Measurements from ENCODE around the gene C5orf22. TPM values are rescaled to one million over a fixed set of nuclear protein-coding genes. Genes with fewer than 3 reads are reported as not detected.

Gene C5orf22
- total and polyA plus RNA-seq, 3 donors from 2014 or later = 11.0 to 15.0 (median 14.4) TPM

DNA sequence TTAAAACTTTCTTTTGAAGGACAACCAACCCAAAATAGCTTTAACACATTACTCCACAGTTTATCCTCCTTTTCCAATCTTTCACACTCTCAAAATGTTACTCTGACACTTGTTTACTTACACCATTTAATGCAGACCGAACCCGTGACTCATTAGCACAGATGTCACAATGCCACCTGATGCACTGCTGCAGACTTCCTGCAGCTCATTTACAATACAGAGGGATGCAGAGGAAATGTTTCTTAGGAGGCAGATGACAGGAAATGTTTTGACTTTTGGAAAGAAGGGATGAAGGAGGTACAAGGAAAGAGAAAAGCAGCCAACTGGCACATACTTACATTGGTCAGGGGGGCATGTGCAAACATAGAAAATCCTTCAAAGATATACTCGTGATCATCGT lies 39.2 kb upstream of the C5orf22 start:
- 76 to 80% methylated on average over 4 of the region's 4 CpGs for WGBS, 2 donors
- no peak for TF ChIP-seq POLR2A (IDR thresholded peaks at IDR 0.05)
- TF ChIP-seq, protein P1, sequence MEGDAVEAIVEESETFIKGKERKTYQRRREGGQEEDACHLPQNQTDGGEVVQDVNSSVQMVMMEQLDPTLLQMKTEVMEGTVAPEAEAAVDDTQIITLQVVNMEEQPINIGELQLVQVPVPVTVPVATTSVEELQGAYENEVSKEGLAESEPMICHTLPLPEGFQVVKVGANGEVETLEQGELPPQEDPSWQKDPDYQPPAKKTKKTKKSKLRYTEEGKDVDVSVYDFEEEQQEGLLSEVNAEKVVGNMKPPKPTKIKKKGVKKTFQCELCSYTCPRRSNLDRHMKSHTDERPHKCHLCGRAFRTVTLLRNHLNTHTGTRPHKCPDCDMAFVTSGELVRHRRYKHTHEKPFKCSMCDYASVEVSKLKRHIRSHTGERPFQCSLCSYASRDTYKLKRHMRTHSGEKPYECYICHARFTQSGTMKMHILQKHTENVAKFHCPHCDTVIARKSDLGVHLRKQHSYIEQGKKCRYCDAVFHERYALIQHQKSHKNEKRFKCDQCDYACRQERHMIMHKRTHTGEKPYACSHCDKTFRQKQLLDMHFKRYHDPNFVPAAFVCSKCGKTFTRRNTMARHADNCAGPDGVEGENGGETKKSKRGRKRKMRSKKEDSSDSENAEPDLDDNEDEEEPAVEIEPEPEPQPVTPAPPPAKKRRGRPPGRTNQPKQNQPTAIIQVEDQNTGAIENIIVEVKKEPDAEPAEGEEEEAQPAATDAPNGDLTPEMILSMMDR (IDR thresholded peaks at IDR 0.05) = no peak
- H3K27me3 ChIP-seq = no peaks in the 10 kb centered on the region
- no peak for DNase-seq
- no peak overlapping the region for H3K27ac ChIP-seq
- no peaks in the 10 kb centered on the region for H3K36me3 ChIP-seq (ENCODE audit: low read depth, missing control alignments)
- no peaks in the 10 kb centered on the region for H3K9me3 ChIP-seq
- intact Hi-C loops (cut with DNase I; ENCODE audit: low total_unique reads) = no loop called here
- H3K4me3 ChIP-seq = no peak overlapping the region
- H3K4me1 ChIP-seq = no peaks in the 10 kb centered on the region

GRCh38 chr5:31495336-31495735 lies 36.8 kb upstream of the C5orf22 start:
- intact Hi-C loops (cut with DNase I; ENCODE audit: low total_unique reads) = no loop called here
- 91 to 92% methylated on average over 4 of the region's 4 CpGs for WGBS, 2 donors
- H3K9me3 ChIP-seq = no peaks in the 10 kb centered on the region
- H3K27ac ChIP-seq = no peak overlapping the region
- no peaks in the 10 kb centered on the region for H3K4me1 ChIP-seq
- H3K4me3 ChIP-seq = no peak overlapping the region
- no peaks in the 10 kb centered on the region for H3K36me3 ChIP-seq (ENCODE audit: low read depth, missing control alignments)
- TF ChIP-seq POLR2A (IDR thresholded peaks at IDR 0.05) = no peak
- TF ChIP-seq, protein P1 (IDR thresholded peaks at IDR 0.05) = no peak
- no peaks in the 10 kb centered on the region for H3K27me3 ChIP-seq
- no peak for DNase-seq

DNA sequence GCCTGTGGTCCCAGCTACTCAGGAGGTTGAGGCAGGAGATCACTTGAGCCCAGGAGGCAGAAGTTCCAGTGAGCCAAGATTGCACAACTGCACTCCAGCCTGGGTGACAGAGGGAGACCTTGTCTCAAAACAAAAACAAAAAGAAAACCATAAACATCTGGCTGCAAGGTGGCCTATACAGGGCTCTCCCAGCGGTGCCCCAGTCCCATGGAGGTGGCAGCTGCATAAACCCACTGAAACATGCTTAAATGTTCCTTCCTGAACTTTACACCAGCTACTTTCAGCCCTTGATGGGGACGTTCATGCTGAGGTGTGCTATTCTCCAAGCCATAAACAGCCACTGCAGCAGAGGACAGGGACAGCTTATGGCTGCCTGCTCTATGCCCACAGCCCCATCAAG lies 35.8 kb upstream of the C5orf22 start:
- 95 to 100% methylated on average over 2 of the region's 2 CpGs for WGBS, 2 donors
- intact Hi-C loops (cut with DNase I; ENCODE audit: low total_unique reads) = no loop called here
- no peaks in the 10 kb centered on the region for H3K9me3 ChIP-seq
- DNase-seq = no peak
- H3K27ac ChIP-seq = no peak overlapping the region
- no peaks in the 10 kb centered on the region for H3K36me3 ChIP-seq (ENCODE audit: low read depth, missing control alignments)
- no peaks in the 10 kb centered on the region for H3K4me1 ChIP-seq
- H3K4me3 ChIP-seq = no peak overlapping the region
- TF ChIP-seq POLR2A (IDR thresholded peaks at IDR 0.05) = no peak
- TF ChIP-seq, protein P1 (IDR thresholded peaks at IDR 0.05) = no peak
- no peaks in the 10 kb centered on the region for H3K27me3 ChIP-seq

GRCh38 chr5:31496891-31497290 lies 35.2 kb upstream of the C5orf22 start:
- no peaks in the 10 kb centered on the region for H3K9me3 ChIP-seq
- H3K36me3 ChIP-seq (ENCODE audit: low read depth, missing control alignments) = no peaks in the 10 kb centered on the region
- no peaks in the 10 kb centered on the region for H3K4me1 ChIP-seq
- TF ChIP-seq, protein P1 (IDR thresholded peaks at IDR 0.05) = no peak
- TF ChIP-seq POLR2A (IDR thresholded peaks at IDR 0.05) = no peak
- 94 to 100% methylated on average over 2 to 6 of the region's 6 CpGs for WGBS, 2 donors
- H3K27ac ChIP-seq = no peak overlapping the region
- intact Hi-C loops (cut with DNase I; ENCODE audit: low total_unique reads) = no loop called here
- H3K4me3 ChIP-seq = no peak overlapping the region
- H3K27me3 ChIP-seq = no peaks in the 10 kb centered on the region
- no peak for DNase-seq

GRCh38 chr5:31500256-31500655 lies 31.8 kb upstream of the C5orf22 start:
- no peak for DNase-seq
- intact Hi-C loops (cut with DNase I; ENCODE audit: low total_unique reads) = no loop called here
- WGBS, 2 donors = 94 to 96% methylated on average over 4 of the region's 4 CpGs
- Histone ChIP-seq H3K36me3 (ENCODE audit: low read depth, missing control alignments) (no peaks in the 10 kb centered on the region), H3K27me3 (no peaks in the 10 kb centered on the region), H3K27ac (no peak overlapping the region), H3K4me1 (no peaks in the 10 kb centered on the region), H3K4me3 (no peak overlapping the region), H3K9me3 (no peaks in the 10 kb centered on the region)
- TF ChIP-seq POLR2A (IDR thresholded peaks at IDR 0.05) = no peak
- TF ChIP-seq, protein P1 (IDR thresholded peaks at IDR 0.05) = no peak

Measured in testis (tissue), 3 donors.